ENCODE measurements around the gene RAPSN.
"Not testable (repeated sequence)": the region's sequence is repeated elsewhere in the genome, so short reads cannot be mapped to it uniquely, and the experiment has no call there.

The RAPSN gene

DNA sequence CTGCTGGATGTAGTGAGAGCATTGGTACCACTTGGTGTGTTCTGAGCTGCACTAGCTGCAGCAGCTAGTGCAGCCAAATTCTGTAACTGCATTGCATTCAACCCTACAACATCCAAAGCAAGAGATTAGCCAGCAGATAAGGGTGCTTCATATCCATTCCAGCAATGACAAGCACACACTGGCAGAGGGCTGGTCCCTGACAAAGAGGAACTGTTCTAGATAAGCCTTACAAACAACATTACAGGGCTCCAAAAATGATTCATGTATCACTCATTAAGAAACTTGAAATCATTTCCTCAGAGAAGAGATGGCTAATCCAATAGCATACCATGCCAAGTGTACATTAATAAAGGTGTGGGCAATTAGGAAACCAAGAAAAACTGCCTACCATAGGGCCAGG, 28.4 kb upstream of the RAPSN start:
- no peak overlapping the region for H3K9ac ChIP-seq (ENCODE audit: low read depth, low read length)
- H3K4me1 ChIP-seq (ENCODE audit: insufficient read depth, low read length), result no peaks in the 10 kb centered on the region
- H3K36me3 ChIP-seq (ENCODE audit: insufficient read depth, low read length), result peaks cover 61% of the 10 kb centered on the region
- H3K9me3 ChIP-seq (ENCODE audit: control insufficient read depth, insufficient read depth, low read length), result no peaks in the 10 kb centered on the region

GRCh38 chr11:47470671-47471070, 21.7 kb upstream of the RAPSN start:
- peaks cover 28% of the 10 kb centered on the region for H3K36me3 ChIP-seq (ENCODE audit: insufficient read depth, low read length)
- no peaks in the 10 kb centered on the region for H3K9me3 ChIP-seq (ENCODE audit: control insufficient read depth, insufficient read depth, low read length)
- no peak overlapping the region for H3K9ac ChIP-seq (ENCODE audit: low read depth, low read length)
- peaks cover 22% of the 10 kb centered on the region for H3K4me1 ChIP-seq (ENCODE audit: insufficient read depth, low read length)

GRCh38 chr11:47469361-47470179, 20.6 kb upstream of the RAPSN start:
- Histone ChIP-seq H3K36me3 (ENCODE audit: insufficient read depth, low read length) (peaks cover 20% of the 10 kb centered on the region), H3K9ac (ENCODE audit: low read depth, low read length) (no peak overlapping the region), H3K4me1 (ENCODE audit: insufficient read depth, low read length) (peaks cover 31% of the 10 kb centered on the region), H3K9me3 (ENCODE audit: control insufficient read depth, insufficient read depth, low read length) (no peaks in the 10 kb centered on the region)

DNA sequence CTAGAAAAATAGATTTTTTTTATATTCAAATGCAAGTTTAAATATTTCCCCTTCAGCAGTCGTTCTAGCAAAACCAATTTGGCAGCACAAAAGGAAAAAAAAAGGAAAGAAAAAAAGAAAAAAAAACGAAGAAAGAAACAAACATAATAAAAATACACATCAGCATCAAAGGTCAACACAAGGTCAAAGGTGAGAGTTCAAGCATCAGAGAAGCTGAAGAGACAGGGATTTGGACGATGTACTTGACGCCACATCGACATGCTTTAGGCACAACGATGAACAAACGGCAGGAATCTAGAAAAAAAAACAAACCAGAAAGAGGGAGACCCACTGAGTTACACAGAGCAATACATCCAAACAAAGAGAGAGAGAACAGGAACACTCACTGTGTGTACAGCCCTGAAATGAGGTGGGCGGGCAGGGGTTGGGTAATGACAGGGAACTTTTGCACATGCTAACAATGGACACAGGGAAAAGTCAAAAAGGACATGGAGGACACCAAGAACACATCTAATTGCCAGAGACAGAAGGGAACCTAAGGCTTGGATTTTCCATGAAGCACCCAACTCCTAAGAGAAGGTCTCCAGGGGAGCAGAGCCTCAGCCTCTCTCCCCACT, 19.8 kb upstream of the RAPSN start:
- Histone ChIP-seq H3K9me3 (ENCODE audit: control insufficient read depth, insufficient read depth, low read length) (no peaks in the 10 kb centered on the region), H3K4me1 (ENCODE audit: insufficient read depth, low read length) (peaks cover 31% of the 10 kb centered on the region), H3K9ac (ENCODE audit: low read depth, low read length) (no peak overlapping the region), H3K36me3 (ENCODE audit: insufficient read depth, low read length) (peaks cover 16% of the 10 kb centered on the region)

DNA sequence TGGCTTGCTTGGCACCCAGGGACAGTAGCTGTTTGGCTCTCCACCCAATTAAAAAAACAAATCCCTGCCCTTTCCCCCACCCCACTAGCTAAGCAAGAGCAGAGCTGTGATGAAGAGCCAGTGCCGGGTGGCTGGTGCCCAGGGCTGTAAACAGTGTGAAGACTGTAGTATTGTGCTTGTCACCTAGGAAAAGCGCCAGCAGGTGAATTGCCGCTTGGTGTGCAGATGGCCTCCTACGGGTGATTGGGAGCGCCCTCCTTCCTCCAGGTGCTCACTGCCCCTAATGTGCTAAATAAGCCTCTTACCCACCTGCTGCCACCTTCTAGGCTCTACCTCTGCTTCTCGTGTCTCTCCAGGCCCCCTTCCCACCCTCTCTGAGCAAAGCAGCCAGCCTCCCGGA, 18.4 kb upstream of the RAPSN start:
- no peak overlapping the region for H3K9ac ChIP-seq (ENCODE audit: low read depth, low read length)
- H3K36me3 ChIP-seq (ENCODE audit: insufficient read depth, low read length), result peaks cover 11% of the 10 kb centered on the region; the same call in 1 of the 2 replicates
- H3K4me1 ChIP-seq (ENCODE audit: insufficient read depth, low read length), result peaks cover 31% of the 10 kb centered on the region

DNA sequence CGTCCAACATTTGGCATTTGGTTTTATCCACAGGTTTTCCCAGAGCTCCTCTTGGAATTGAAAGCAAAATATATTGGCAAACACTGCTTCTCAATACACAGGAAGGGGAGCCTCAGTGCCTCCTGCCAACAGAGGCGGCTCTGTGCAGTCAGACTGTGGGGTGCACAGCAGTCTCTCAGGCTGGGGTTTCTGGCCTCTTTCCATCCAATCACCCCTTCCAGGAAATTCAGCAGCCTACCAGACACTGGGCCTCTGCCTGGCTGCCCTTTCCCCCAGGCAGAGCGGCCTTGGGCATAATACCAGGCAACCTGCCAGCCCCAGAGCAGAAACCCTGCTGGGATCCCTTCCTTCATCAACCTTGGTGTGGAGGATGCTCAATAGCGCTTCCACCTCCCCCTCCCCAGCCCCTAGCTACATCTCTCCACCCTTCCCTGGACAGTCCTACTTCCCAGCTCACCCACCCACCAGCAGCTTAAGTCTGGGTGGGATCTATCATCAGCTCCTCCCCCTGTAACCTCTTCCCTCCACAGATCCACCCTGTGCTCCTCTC, 17.8 kb upstream of the RAPSN start:
- H3K9ac ChIP-seq (ENCODE audit: low read depth, low read length), result no peak overlapping the region
- no peaks in the 10 kb centered on the region for H3K9me3 ChIP-seq (ENCODE audit: control insufficient read depth, insufficient read depth, low read length)
- peaks cover 8% of the 10 kb centered on the region; the same call in 1 of the 2 replicates for H3K36me3 ChIP-seq (ENCODE audit: insufficient read depth, low read length)
- H3K4me1 ChIP-seq (ENCODE audit: insufficient read depth, low read length), result peaks cover 31% of the 10 kb centered on the region

More for the DNA sequence above, 18.4 kb upstream of the RAPSN start:
- no peaks in the 10 kb centered on the region for H3K9me3 ChIP-seq (ENCODE audit: control insufficient read depth, insufficient read depth, low read length)

GRCh38 chr11:47466201-47466600, 17.3 kb upstream of the RAPSN start:
- H3K36me3 ChIP-seq (ENCODE audit: insufficient read depth, low read length), result peaks cover 7% of the 10 kb centered on the region; the same call in 1 of the 2 replicates

GRCh38 chr11:47464483-47464882, 15.5 kb upstream of the RAPSN start:
- no peak overlapping the region for H3K9ac ChIP-seq (ENCODE audit: low read depth, low read length)
- peaks cover 23% of the 10 kb centered on the region for H3K4me1 ChIP-seq (ENCODE audit: insufficient read depth, low read length)
- peaks cover 5% of the 10 kb centered on the region for H3K36me3 ChIP-seq (ENCODE audit: insufficient read depth, low read length)
- no peaks in the 10 kb centered on the region for H3K9me3 ChIP-seq (ENCODE audit: control insufficient read depth, insufficient read depth, low read length)

More at GRCh38 chr11:47466201-47466600, 17.3 kb upstream of the RAPSN start:
- Histone ChIP-seq H3K9me3 (ENCODE audit: control insufficient read depth, insufficient read depth, low read length) (no peaks in the 10 kb centered on the region), H3K4me1 (ENCODE audit: insufficient read depth, low read length) (peaks cover 31% of the 10 kb centered on the region), H3K9ac (ENCODE audit: low read depth, low read length) (no peak overlapping the region)

DNA sequence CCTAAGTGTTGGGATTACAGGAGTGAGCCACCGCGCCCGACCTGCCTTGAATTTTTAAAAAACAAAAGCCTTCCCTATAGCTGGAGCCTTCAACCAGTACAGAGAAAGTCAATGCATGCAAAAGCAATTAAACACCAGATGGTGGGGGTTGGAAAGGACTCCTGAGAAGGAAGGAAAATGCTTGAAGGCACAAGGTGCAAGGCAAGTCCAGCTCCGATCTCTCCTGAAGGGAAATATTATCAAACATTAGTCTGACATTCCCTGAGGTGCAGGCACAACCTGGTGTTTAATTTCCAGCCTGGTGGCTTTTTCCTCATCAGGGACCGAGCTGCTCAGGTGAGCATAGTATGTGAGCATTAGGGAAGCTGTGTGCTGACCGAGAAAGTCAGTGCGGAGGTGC, 12.9 kb upstream of the RAPSN start:
- Histone ChIP-seq H3K36me3 (ENCODE audit: insufficient read depth, low read length) (peaks cover 5% of the 10 kb centered on the region; the same call in 1 of the 2 replicates), H3K4me1 (ENCODE audit: insufficient read depth, low read length) (peaks cover 9% of the 10 kb centered on the region), H3K9me3 (ENCODE audit: control insufficient read depth, insufficient read depth, low read length) (no peaks in the 10 kb centered on the region), H3K9ac (ENCODE audit: low read depth, low read length) (no peak overlapping the region)

- Histone ChIP-seq H3K9ac (ENCODE audit: low read depth, low read length) (no peak overlapping the region), H3K4me1 (ENCODE audit: insufficient read depth, low read length) (peaks cover 9% of the 10 kb centered on the region; the same call in 1 of the 2 replicates), H3K9me3 (ENCODE audit: control insufficient read depth, insufficient read depth, low read length) (no peaks in the 10 kb centered on the region), H3K36me3 (ENCODE audit: insufficient read depth, low read length) (peaks cover 5% of the 10 kb centered on the region; the same call in 1 of the 2 replicates)
Observed at GRCh38 chr11:47460571-47461235, 11.8 kb upstream of the RAPSN start.

- not testable (repeated sequence) for H3K4me1 ChIP-seq (ENCODE audit: insufficient read depth, low read length); H3K36me3 ChIP-seq (ENCODE audit: insufficient read depth, low read length); H3K9me3 ChIP-seq (ENCODE audit: control insufficient read depth, insufficient read depth, low read length); H3K9ac ChIP-seq (ENCODE audit: low read depth, low read length)
Observed at GRCh38 chr11:47454258-47454671, 5.3 kb upstream of the RAPSN start.

DNA sequence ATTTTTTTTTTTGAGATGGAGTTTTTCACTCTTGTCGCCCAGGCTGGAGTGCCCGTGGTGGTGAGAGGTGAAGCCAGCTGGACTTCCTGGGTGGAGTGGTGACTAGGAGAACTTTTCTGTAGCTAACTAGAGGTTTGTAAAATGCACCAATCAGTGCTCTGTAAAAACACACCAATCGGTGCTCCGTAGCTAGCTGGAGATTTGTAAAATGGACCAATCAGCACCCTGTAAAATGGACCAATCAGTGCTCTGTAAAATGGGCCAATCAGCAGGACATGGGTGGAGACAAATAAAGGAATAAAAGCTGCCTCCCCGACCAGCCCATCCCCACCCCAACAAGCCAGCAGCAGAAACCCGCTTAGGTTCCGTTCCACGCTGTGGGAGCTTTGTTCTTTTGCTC, 4.4 kb upstream of the RAPSN start:
- H3K9ac ChIP-seq (ENCODE audit: low read depth, low read length), result no peak overlapping the region
- H3K4me1 ChIP-seq (ENCODE audit: insufficient read depth, low read length), result no peaks in the 10 kb centered on the region; the same call in 1 of the 2 replicates

GRCh38 chr11:47451990-47452389, 3.1 kb upstream of the RAPSN start:
- Histone ChIP-seq H3K4me1 (ENCODE audit: insufficient read depth, low read length) (no peaks in the 10 kb centered on the region; the same call in 1 of the 2 replicates), H3K36me3 (ENCODE audit: insufficient read depth, low read length) (peaks cover 5% of the 10 kb centered on the region; the same call in 1 of the 2 replicates), H3K9me3 (ENCODE audit: control insufficient read depth, insufficient read depth, low read length) (no peaks in the 10 kb centered on the region; the same call in 1 of the 2 replicates), H3K9ac (ENCODE audit: low read depth, low read length) (no peak overlapping the region)

More for the DNA sequence above, 4.4 kb upstream of the RAPSN start:
- Histone ChIP-seq H3K9me3 (ENCODE audit: control insufficient read depth, insufficient read depth, low read length) (no peaks in the 10 kb centered on the region; the same call in 1 of the 2 replicates), H3K36me3 (ENCODE audit: insufficient read depth, low read length) (peaks cover 5% of the 10 kb centered on the region; the same call in 1 of the 2 replicates)

DNA sequence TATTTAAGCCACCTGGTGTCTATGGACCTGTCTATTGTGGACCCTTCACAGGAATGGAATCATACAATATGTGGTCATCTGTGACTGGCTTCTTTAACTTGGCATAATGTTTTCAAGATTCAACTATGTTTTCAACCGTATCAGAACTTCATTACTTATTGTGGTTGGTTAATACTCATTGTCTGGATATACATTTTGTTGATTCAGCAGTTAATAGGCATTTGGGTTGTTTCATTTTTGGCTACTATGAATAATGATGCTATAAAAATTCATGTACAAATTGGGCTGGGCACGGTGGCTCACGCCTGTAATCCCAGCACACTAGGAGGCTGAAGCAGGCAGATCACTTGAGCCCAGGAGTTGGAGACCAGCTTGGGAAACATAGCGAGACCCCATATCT, 2.5 kb upstream of the RAPSN start:
- H3K9me3 ChIP-seq (ENCODE audit: control insufficient read depth, insufficient read depth, low read length), result no peaks in the 10 kb centered on the region; the same call in 1 of the 2 replicates
- H3K36me3 ChIP-seq (ENCODE audit: insufficient read depth, low read length), result peaks cover 5% of the 10 kb centered on the region; the same call in 1 of the 2 replicates
- H3K4me1 ChIP-seq (ENCODE audit: insufficient read depth, low read length), result no peaks in the 10 kb centered on the region; the same call in 1 of the 2 replicates
- H3K9ac ChIP-seq (ENCODE audit: low read depth, low read length), result no peak overlapping the region
